ENCODE results near the gene APOBEC3F.
"Not testable (repeated sequence)": the region's sequence is repeated elsewhere in the genome, so short reads cannot be mapped to it uniquely, and the experiment has no call there.

APOBEC3F gene

GRCh38 chr22:39040538-39041296 lies at the start of gene APOBEC3F:
TSS of gene APOBEC3F (plus strand) at chr22:39040864. CDS start at chr22:39040961, 97 bp downstream.
- peak; percentile 74 for DNase-seq

GRCh38 chr22:38992871-38993371 lies 47.7 kb upstream of the APOBEC3F start:
- DNase-seq = not testable (repeated sequence)

- DNase-seq = no peak
Measured at GRCh38 chr22:38996105-38996504, 44.6 kb upstream of the APOBEC3F start.

DNA sequence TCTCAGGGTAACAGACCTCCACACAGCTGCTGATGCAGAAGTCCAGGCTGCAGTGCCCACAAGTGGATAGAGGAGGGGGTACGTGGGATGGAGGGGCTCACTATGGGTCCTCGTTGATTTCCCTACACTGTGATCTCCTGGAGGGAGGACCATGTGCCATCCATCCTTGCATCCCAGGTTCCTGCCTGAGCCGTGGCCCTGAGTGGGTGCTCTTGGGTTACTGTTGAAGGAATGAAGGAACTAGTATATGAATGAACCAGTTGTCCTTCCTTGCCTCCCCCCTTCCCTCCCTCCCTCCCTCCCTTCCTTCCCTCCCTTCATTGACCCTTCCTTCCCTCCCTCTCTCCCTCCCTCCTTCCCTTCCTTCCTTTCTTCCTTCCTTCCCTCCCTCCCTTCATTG lies 43.1 kb upstream of the APOBEC3F start:
- no peak for DNase-seq

DNA sequence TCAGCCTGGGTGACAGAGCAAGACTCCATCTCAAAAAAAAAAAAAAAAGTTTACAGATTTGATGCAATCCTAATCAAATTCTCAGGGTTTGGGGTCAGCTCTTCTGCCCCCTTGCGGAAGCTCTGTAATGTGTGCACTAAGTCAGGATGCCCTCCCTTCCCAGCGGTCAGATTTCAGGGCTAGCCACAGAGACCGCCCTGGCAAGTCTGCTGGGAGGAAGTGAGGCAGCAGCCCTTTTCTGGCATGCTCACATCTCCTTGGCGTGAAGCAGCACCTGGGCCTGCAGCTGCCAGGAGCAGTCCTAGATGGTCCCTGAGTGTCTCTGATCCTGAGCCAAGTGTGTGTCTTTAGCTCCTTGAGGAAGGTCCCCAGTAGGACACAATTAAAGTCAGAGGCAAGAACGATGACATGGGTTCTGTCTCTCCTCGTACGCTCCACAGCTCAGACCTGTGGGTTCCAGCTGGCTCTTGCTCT lies 37.5 kb upstream of the APOBEC3F start:
- peak; percentile 88 for DNase-seq

- DNase-seq = no peak
Measured at GRCh38 chr22:39007177-39007576, 33.5 kb upstream of the APOBEC3F start.

DNA sequence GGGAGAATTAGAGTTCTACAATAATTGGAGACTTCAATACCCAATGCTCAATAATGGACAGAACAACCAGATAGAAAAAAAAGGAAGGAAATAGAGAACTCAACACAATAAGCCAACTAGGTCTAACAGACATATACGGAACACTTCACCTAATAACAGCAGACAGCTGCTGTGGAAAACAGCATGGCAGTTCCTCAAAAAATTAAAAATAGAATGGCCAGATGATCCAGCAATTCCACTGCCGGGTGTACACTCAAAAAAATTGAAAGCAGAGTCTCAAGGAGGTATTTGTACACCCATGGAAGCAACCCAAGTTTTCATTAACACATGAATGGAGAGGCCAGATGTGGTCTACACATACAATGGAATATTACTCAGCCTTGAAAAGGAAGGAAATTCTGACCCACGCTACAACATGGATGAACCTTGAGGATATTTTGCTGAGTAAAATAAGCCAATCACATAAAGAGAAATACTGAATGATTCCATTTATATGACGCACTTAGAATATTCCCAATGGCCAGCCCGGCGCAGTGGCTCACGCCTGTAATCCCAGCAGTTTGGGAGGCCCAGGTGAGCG lies 32.3 kb upstream of the APOBEC3F start:
- DNase-seq = not testable (repeated sequence)

DNA sequence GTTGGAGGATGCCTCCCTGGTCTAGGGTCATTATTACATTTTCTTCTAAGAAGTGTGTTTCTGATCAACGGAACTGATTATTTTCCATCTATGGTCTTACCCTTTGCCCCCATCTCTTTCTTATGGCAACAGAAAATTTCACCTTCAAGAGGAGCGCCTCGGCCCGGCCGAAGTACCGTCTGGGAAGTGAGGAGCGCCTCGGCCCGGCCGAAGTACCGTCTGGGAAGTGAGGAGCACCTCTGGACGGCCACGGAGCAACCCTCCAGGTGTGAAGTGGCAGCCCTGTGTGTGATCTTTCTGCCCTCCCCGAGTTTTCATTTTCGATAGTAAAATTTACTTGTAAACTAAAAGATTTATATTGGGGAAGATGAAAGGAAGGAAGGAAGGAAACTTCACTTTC lies 29.7 kb upstream of the APOBEC3F start:
- no peak for DNase-seq

DNA sequence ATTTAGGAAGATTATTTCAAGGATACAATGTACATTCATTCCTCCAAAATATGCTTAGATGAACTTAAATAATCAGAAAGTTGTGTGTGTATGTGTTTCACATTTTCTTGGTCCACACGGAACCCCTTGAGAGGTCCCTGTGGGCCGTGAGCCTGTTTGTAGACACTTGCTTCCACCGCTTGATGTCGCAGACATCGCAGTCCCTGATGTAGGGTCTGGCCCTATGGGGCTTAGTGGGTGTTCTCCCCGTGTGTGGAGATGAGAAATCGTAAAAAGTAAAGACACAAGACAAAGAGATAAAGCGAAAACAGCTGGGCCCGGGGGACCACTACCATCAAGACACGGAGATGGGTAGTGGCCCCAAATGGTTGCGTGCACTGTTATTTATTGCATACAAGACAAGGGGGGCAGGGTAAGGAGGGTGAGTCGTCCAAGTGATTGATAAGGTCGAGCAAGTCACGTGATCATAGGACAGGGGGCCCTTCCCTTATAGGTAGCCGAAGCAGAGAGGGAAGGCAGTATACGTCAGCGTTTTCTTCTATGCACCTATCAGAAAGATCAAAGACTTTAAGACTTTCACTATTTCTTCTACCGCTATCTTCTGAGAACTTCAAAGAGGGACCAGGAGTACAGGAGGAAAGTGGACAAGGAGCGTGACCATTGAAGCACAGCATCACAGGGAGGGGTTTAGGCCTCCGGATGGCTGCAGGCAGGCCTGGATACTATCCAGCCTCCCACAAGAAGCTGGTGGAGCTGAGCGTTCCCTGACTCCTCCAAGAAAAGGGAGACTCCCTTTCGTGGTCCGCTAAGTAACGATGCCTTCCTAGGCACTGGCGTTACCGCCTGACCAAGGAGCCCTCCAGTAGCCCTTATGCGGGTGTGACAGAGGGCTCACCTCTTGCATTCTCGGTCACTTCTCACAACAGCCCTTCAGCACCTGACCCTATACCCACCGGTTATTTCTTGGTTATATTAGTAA lies 27.8 kb upstream of the APOBEC3F start:
- DNase-seq = no peak

DNA sequence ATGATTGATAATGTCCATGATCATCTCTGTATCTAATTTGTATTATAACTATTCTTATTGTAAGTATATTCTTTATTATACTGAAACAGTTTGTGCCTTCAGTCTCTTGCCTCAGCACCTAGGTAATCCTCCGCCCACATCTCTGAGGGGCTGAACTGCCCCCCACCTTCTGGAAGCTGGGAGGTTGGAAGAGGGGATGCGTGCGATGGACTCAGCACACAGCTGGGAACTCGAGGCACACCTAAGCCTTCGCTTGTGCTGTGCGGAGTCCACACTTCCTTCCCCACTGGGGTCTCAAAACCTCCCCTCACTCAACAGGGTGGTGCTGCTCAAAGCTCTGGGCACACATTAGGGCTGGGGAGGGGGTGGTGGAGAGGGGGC lies 27.1 kb upstream of the APOBEC3F start:
- not testable (repeated sequence) for DNase-seq

DNA sequence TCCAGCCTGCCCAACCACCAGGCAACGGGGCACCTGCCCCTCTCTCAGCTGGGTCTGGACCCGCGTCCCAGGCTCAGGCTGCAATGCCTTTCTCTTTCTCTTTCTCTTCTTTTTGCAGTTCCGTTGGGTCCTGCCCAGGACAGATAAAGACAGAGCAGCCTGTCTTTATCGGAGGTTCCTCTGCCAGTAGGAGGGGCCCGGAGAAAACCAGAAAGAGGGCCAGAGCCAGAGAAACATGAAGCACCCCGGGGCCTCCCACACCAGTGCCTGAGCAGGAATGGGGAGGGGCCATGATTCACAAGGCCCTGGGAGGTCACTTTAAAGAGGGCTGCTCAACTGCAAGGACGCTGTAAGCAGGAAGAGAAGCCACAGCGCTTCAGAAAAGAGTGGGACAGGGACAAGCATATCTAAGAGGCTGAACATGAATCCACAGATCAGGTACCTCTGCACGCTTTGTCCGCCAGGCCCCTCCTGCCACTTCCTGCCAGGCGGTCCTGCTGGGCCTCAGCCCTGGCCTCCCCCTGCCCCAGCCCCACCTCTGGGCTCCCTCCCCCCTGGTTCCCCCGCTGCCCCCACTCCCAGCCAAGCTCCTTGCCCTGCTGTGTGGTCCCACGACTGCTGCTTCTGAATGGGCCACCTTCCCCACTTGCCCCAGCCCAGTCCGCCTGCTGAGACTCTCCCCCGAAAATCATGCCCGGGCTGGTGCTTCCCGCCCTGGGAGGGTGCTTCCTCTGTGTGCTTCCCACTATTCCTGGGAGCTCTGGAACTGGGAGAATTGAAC lies 26.5 kb upstream of the APOBEC3F start, which contains the start of gene APOBEC3C:
Gene APOBEC3C (plus strand): TSS at position 316 of the 781 bp plus-strand sequence. CDS start 106 bp downstream, at position 422.
- peak; percentile 91 for DNase-seq

- peak; percentile 25 for DNase-seq
Measured at GRCh38 chr22:39014723-39015121, 25.9 kb upstream of the APOBEC3F start.

DNA sequence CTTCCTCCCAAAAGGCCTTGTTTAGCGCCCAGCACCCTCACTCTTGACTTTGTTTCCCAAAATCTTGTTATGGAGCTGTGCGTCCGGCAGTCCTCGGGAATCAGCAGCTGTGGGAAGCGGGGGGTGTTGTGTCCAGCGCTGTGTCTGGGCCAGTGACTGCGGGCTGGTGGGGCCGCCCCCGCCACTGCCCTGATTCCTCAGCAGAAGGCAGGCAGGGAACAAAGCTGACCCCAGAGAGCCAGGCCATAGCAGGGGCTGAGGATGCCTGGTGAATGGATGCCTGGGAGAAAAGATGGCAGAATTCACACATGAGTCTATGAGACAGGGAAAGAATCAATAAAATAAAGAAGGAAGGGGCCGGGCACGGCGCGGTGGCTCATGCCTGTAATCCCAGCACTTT lies 24.1 kb upstream of the APOBEC3F start:
- no peak for DNase-seq

DNA sequence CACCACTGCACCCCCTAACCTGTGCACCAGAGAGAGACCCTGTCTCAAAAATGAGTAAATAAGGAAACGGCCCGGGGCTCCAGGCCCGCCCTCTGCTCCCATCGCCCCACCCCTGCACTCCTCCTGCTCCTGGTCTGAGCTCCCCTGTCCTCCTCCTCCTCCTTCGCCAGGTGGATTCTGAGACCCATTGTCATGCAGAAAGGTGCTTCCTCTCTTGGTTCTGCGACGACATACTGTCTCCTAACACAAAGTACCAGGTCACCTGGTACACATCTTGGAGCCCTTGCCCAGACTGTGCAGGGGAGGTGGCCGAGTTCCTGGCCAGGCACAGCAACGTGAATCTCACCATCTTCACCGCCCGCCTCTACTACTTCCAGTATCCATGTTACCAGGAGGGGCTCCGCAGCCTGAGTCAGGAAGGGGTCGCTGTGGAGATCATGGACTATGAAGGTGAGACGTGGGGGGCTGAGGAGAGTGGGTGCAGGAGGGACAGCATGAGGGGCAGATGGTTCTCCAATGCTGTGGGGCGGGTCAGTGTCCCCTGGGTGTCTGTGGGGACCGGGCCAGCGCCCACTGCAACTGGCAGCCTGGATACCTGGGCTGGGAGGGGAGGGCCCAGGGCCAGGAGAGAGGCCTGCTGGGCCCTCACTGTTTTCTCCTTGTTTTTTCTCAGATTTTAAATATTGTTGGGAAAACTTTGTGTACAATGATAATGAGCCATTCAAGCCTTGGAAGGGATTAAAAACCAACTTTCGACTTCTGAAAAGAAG lies 22.9 kb upstream of the APOBEC3F start:
- DNase-seq = no peak

DNA sequence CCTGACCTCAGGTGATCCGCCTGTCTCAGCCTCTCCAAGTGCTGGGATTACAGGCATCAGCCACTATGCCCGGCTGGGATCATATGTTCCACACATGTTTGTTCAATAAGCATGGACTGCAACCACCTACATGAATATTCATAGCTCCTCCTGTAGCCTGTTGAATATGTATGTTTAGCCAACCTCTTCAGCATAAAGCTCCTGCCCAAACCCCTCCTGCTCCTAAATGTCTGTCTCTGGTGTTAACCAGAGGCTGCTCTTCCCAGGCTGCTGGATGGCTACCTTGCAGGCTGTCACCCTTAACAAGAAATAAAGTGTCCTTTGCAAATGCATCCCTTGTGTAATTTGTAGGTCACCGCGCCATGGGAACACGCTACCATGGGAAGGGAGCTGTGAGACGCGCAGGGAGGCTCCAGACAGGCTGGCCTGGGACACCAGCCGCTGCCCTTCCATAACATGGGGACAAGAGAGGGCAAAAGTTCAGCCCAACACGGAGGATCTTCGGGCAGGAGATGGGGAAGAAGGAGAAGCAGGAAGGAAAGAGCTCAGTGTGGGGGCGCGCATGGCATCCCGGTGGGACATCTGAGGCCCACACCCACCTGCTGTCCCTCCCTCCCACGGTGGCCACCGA lies 20.5 kb upstream of the APOBEC3F start:
- not testable (repeated sequence) for DNase-seq

GRCh38 chr22:39021552-39022250 lies 19.0 kb upstream of the APOBEC3F start:
- DNase-seq = no peak

DNA sequence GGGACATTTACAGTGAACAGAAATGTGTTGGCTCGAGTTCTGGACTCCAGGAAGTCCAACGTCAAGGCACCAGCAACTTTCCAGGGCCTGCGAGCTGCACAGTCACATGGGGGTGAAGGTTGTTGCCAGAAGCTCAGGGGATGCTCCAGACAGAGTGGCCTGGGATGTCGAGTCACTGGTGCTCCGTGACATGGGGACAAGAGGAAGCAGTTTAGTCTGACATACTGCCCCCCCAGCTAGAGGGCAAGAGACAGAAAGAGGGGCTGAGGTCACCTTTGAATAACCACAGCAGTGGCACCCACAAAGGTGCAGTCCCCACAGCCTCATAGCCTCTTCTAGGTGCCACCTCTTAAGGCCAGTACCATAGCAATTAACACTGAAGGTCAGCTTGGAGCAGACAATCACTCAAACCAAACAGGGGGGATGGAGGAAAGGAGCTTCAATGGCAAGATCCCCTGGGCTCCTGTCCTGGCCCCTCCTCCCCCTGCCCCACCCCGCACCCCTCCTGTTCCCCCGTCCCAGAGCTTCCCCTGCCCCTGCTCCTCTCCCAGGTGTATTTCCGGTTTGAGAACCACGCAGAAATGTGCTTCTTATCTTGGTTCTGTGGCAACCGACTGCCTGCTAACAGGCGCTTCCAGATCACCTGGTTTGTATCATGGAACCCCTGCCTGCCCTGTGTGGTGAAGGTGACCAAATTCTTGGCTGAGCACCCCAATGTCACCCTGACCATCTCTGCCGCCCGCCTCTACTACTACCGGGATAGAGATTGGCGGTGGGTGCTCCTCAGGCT lies 15.9 kb upstream of the APOBEC3F start:
- DNase-seq = no peak

DNA sequence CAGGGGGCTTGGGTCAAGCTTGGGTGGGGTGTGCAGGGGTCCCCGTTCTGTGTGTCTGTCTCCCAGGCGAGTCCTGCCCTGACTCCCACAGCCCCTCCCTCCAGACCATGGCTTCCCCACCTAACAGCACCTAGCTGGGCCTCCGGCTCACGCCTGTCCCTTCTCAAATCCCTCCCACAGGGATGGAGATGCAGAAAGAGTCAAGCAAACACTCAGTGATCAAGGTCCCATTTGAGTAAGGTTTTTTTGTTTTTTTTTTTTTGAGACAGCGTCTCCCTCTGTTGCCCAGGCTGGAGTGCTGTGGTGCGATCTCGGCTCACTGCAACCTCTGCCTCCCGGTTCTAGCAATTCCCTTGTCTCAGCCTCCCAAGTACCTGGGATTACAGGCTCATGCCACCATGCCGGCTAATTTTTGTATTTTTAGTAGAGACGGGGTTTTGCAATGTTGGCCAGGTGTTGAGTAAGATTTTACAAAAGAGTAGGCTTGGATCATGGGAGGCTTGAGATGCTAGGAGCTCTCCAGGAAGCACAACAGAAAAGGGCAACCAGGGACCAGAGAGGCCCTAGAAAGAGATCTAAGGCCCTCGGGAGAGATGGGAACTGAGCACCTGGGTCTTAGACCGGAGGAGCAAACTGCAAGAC lies 14.0 kb upstream of the APOBEC3F start:
- no peak for DNase-seq

DNA sequence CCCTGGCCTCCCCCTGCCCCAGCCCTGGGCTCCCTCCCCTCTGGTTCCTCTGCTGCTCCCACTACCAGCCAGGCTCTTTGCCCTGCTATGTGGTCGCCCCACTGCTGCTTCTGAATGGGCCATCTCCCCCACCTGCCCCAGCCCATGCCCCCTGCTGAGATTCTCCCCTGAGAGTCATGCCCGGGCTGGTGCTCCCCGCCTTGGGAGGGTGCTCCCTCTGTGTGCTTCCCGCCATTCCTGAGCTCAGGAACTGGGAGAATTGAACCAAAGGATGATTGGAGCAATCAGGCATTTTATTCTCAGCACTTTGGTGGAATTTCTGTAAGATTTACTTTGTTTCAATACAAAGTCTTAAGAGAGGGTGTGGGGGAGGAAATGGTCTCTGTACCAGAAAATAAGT lies 12.9 kb upstream of the APOBEC3F start:
- DNase-seq = no peak
